K562 (cell line): ENCODE measurements around the gene NDUFAF3. TPM values are rescaled to one million over a fixed set of nuclear protein-coding genes. Genes with fewer than 3 reads are reported as not detected.

Experiments
- ATAC-seq: fragments of 200-7000 bp; cut with Tn5 transposase; 3 replicates; pipeline ENCODE4 v1.9.1; 2020; ENCODE audit warnings: moderate library complexity
- BruUV-seq: library from RNA; stranded (reverse); fragments of 400-500 nt; replicated peaks from 2 replicates; lab custom pipeline; 2021; lab: Mats Ljungman, UMichigan
- CTCF ChIA-PET: fragments of 300-600 bp; formaldehyde crosslinking; extraction: SDS; loops from one replicate; lab custom pipeline; 2021; ENCODE audit warnings: low intra/inter-chr PET ratio; lab: Yijun Ruan, JAX
- POLR2A ChIA-PET: fragments of 300-600, 350-650 bp; sonication (Branson Sonifier 250); formaldehyde crosslinking; extraction: SDS; loops from one replicate; lab custom pipeline; 2021; ENCODE audit warnings: antibody characterized with exemption, inconsistent platforms; lab: Yijun Ruan, JAX
- DNase-seq, 4 experiments: peaks; one replicate each; pipeline versions ENCODE4 v3.0.0 to v3.0.0-alpha.2; 2011 to 2018; ENCODE audit warnings: low spot score in 3 of 4, mixed read lengths in 3 of 4; ENCODE audit errors: extremely low read depth in 1 of 4
- FAIRE-seq: peaks from 2 replicates; lab custom pipeline; 2011; peaks lifted over from hg19 to GRCh38; lab: Jason Lieb, UNC
- H2AFZ ChIP-seq: 2 replicates; pipeline ENCODE4 v1.6.0; 2011; ENCODE audit warnings: low read depth, low read length, control low read depth, inconsistent platforms
- H3K27ac ChIP-seq: fragments of 200-600 bp; 3 replicates; pipeline ENCODE4 v1.8.0; 2011; ENCODE audit warnings: low read depth, mild to moderate bottlenecking, control low read depth, inconsistent platforms, low read length, moderate library complexity, mixed read lengths; ENCODE audit errors: extremely low read depth
- H3K27me3 ChIP-seq, 2 experiments: fragments of 300-600 bp in 1 of 2; 2 replicates in 1 of 2; 3 replicates in 1 of 2; pipeline versions ENCODE4 v1.6.0 to v1.8.0; 2011; ENCODE audit warnings: inconsistent platforms in 2 of 2, low read length in 2 of 2, mild to moderate bottlenecking in 1 of 2, mixed read lengths in 1 of 2, moderate library complexity in 1 of 2; ENCODE audit not compliant: control insufficient read depth in 2 of 2, insufficient read depth in 2 of 2
- H3K36me3 ChIP-seq: fragments of 300-600 bp; 3 replicates; pipeline ENCODE4 v1.8.0; 2011; ENCODE audit warnings: mild to moderate bottlenecking, low read length, inconsistent platforms; ENCODE audit not compliant: control insufficient read depth, insufficient read depth
- H3K4me1 ChIP-seq, 2 experiments: fragments of 200-600 bp in 1 of 2; replicated peaks in 1 of 2; 2 replicates in 1 of 2; 3 replicates in 1 of 2; pipeline versions ENCODE4 v1.5.1 to v1.8.0; 2011; ENCODE audit warnings: inconsistent platforms in 2 of 2, low read length in 2 of 2, mild to moderate bottlenecking in 1 of 2, mixed read lengths in 1 of 2, moderate library complexity in 1 of 2; ENCODE audit not compliant: control insufficient read depth in 2 of 2, insufficient read depth in 2 of 2
- H3K4me2 ChIP-seq: 2 replicates; pipeline ENCODE4 v1.6.1; 2011; ENCODE audit warnings: low read length, control low read depth, inconsistent platforms, mixed read lengths; ENCODE audit not compliant: insufficient read depth
- H3K4me3 ChIP-seq: fragments of 200-600 bp; sonication (generic), shearing (Covaris generic); 2 replicates; pipeline ENCODE4 v1.5.1; 2016; ENCODE audit warnings: control low read depth, inconsistent platforms
- H3K79me2 ChIP-seq: fragments of 200-600 bp; 3 replicates; pipeline ENCODE4 v1.8.0; 2011; ENCODE audit warnings: low read length, inconsistent platforms; ENCODE audit not compliant: control insufficient read depth, insufficient read depth
- H3K9ac ChIP-seq, 2 experiments: 2 replicates each; pipeline versions ENCODE4 v1.6.0 to v1.6.1; 2011; ENCODE audit warnings: low read depth in 2 of 2, low read length in 2 of 2, control low read depth in 1 of 2, inconsistent platforms in 1 of 2, mild to moderate bottlenecking in 1 of 2, mixed read lengths in 1 of 2; ENCODE audit not compliant: insufficient read depth in 1 of 2
- H3K9me1 ChIP-seq: one replicate; pipeline ENCODE4 v1.6.0; 2011; ENCODE audit warnings: inconsistent platforms, mild to moderate bottlenecking, low read length, moderate library complexity; ENCODE audit not compliant: control insufficient read depth, insufficient read depth
- H3K9me3 ChIP-seq: replicated peaks from 2 replicates; pipeline ENCODE4 v1.5.1; 2011; ENCODE audit warnings: low read depth, low read length, inconsistent platforms; ENCODE audit not compliant: control insufficient read depth, insufficient read depth
- H4K20me1 ChIP-seq: replicated peaks from 2 replicates; pipeline ENCODE4 v1.6.1; 2011; ENCODE audit warnings: low read length, inconsistent platforms, mixed read lengths; ENCODE audit not compliant: control insufficient read depth, insufficient read depth
- ATF1 ChIP-seq, 2 experiments: fragments of 450-650 bp in 1 of 2; IDR thresholded peaks; 2 replicates each; pipeline ENCODE4 v1.6.1; 2016; ENCODE audit warnings: missing compliant biosample characterization in 1 of 2, missing genetic modification characterization in 1 of 2
- BDP1 ChIP-seq: IDR thresholded peaks from 3 replicates; pipeline ENCODE4 v1.6.1; 2011; ENCODE audit not compliant: insufficient read length, insufficient read depth
- CBX8 ChIP-seq: fragments of 200-600 bp; sonication (generic); IDR thresholded peaks from 2 replicates; pipeline ENCODE4 v1.6.1; 2012; ENCODE audit warnings: borderline replicate concordance, mixed run types, low read depth, mild to moderate bottlenecking, moderate library complexity, mixed read lengths, low read length, control low read depth, inconsistent platforms; ENCODE audit not compliant: poor library complexity, severe bottlenecking; ENCODE audit errors: extremely low read depth
- CEBPZ ChIP-seq: fragments of 150-350 bp; IDR thresholded peaks from 2 replicates; pipeline ENCODE4 v1.6.1; 2014; ENCODE audit warnings: low read depth, mild to moderate bottlenecking, low read length, borderline replicate concordance
- E2F3 ChIP-seq: fragments of 250-450 bp; sonication (Bioruptor Pico); IDR thresholded peaks from 2 replicates; pipeline ENCODE4 v1.4.0; 2020; ENCODE audit warnings: mild to moderate bottlenecking
- HDAC3 ChIP-seq: fragments of 450-650 bp; IDR thresholded peaks from 2 replicates; pipeline ENCODE4 v1.6.1; 2018; ENCODE audit warnings: borderline replicate concordance, mild to moderate bottlenecking, moderate library complexity; ENCODE audit not compliant: partially characterized antibody
- KLF6 ChIP-seq: fragments of 250-450 bp; sonication (Bioruptor Pico); IDR thresholded peaks from 2 replicates; pipeline ENCODE4 v1.4.0; 2020; ENCODE audit warnings: mild to moderate bottlenecking, moderate library complexity, borderline replicate concordance
- MBD1 ChIP-seq: fragments of 250-450 bp; sonication (Bioruptor Pico); IDR thresholded peaks from 2 replicates; pipeline ENCODE4 v1.8.0; 2022; ENCODE audit warnings: inconsistent platforms
- MTA1 ChIP-seq: fragments of 450-650 bp; IDR thresholded peaks from 2 replicates; pipeline ENCODE4 v1.6.1; 2017; ENCODE audit warnings: borderline replicate concordance
- RBBP5 ChIP-seq: fragments of 200-600 bp; sonication (generic); IDR thresholded peaks from 2 replicates; pipeline ENCODE4 v1.6.1; 2012; ENCODE audit warnings: borderline replicate concordance, mild to moderate bottlenecking, low read length, control low read depth, inconsistent platforms; ENCODE audit not compliant: insufficient read depth, poor library complexity, severe bottlenecking
- SAFB ChIP-seq: fragments of 200-400 bp; formaldehyde crosslinking; IDR thresholded peaks from 2 replicates; pipeline ENCODE4 v1.6.1; 2017; ENCODE audit warnings: low read depth, low read length, borderline replicate concordance
- SRSF1 ChIP-seq: fragments of 200-400 bp; formaldehyde crosslinking; IDR thresholded peaks from 2 replicates; pipeline ENCODE4 v1.6.1; 2017; ENCODE audit warnings: mild to moderate bottlenecking, low read depth, low read length, moderate library complexity
- U2AF1 ChIP-seq: fragments of 200-400 bp; formaldehyde crosslinking; optimal IDR thresholded peaks from 2 replicates; pipeline ENCODE3; 2017; ENCODE audit warnings: mild to moderate bottlenecking, low read depth, low read length, moderate library complexity
- ZNF347 ChIP-seq: fragments of 450-650 bp; formaldehyde crosslinking; IDR thresholded peaks from 2 replicates; pipeline ENCODE4 v1.4.0; 2020; ENCODE audit warnings: low read depth, mild to moderate bottlenecking, moderate library complexity
- ZZZ3 ChIP-seq: fragments of 450-650 bp; IDR thresholded peaks from 2 replicates; pipeline ENCODE4 v1.6.1; 2016; ENCODE audit warnings: antibody characterized with exemption, mild to moderate bottlenecking, moderate library complexity
- WGBS: fragments of 100-300 bp; shearing (Covaris generic); methylation state at CpG from one replicate; pipeline ENCODE4 v1.1.6; 2016; ENCODE audit warnings: low coverage, mixed read lengths; ENCODE audit not compliant: insufficient coverage; ENCODE audit errors: missing lambda C conversion rate; 5-methylcytosine and 5-hydroxymethylcytosine counted together
- in situ Hi-C: fragments of 300-500 bp; cut with MboI; formaldehyde crosslinking; loops from 4 replicates; pipeline ENCODE4 v1.15.0; 2018; ENCODE audit warnings: inconsistent platforms, mixed read lengths
- intact Hi-C: fragments of 100-400 bp; cut with micrococcal nuclease; formaldehyde crosslinking; loops from 2 replicates; pipeline ENCODE4 v1.14.2; 2022
- polyA plus RNA-seq, 8 experiments: library from polyadenylated mRNA; depleted of rRNA in 4 of 8; stranded (reverse) in 5 of 8; unstranded in 3 of 8; fragments of >200 nt; fragmentation: Nextera tagmentation in 2 of 8; fragmentation: Illumina TruSeq in 1 of 8; extraction: Ambion mirVana in 2 of 8; extraction: Trizol in 1 of 8; gene quantifications; 2 replicates each; pipeline versions ENCODE4 v1.2.1 to v1.2.3, GENCODE V29; 2011 to 2014; ENCODE audit warnings: inconsistent platforms in 1 of 8, missing spikeins in 1 of 8
- total RNA-seq, 7 experiments: library from RNA; depleted of rRNA in 6 of 7; stranded (reverse); fragments of >200 nt in 6 of 7; fragmentation: Illumina TruSeq in 2 of 7; extraction: Trizol in 2 of 7; gene quantifications; 2 replicates each; pipeline versions ENCODE4 v1.2.1 to v1.2.3, GENCODE V29; 2011 to 2021; ENCODE audit warnings: low replicate concordance in 1 of 7

NDUFAF3 gene
- total and polyA plus RNA-seq, 9 of the 15 experiments (the other 6 are each of a cell fraction or from before 2014, with no cell fraction given) = 17.0 to 127 (median 36.3) TPM

GRCh38 chr3:49020330-49021212, 1.4 kb upstream of the NDUFAF3 start:
- Histone ChIP-seq H2AFZ (no peak overlapping the region; the same call in 1 of the 2 replicates), H3K27me3 (no peaks in the 10 kb centered on the region), H4K20me1 (peaks cover 14% of the 10 kb centered on the region), H3K79me2 (peaks cover 75% of the 10 kb centered on the region), H3K9ac (peak overlapping the region; percentile 98 to 99), H3K9me1 (peaks cover 8% of the 10 kb centered on the region), H3K4me1 (peaks cover 8 to 64% of the 10 kb centered on the region in 2 experiments; a peak in 4 of 5 replicates), H3K9me3 (no peaks in the 10 kb centered on the region), H3K27ac (peak overlapping the region; percentile 99), H3K36me3 (peaks cover 42% of the 10 kb centered on the region; the same call in 2 of the 3 replicates), H3K4me3 (peak overlapping the region; percentile 74), H3K4me2 (peak overlapping the region; percentile 92)
- intact Hi-C loops = loop anchor here (10.0 kb wide), 1 partner anchor 144 kb away; the partner anchor contains the start of gene CCDC71
- in situ Hi-C loops = no loop called here
- TSS peak; percentile 82 for BruUV-seq
- DNase-seq (peak; percentile 38 to 56 (median 46)), ATAC-seq (peak; percentile 11), FAIRE-seq (peak; percentile 83)
- POLR2A ChIA-PET = interaction anchor here (0.5 to 8.4 kb wide), 10 partner anchors 8 to 451 kb away, joined by 3 to 104 read pairs (median 7); partner anchors contain the start of genes ARIH2, IMPDH2, QRICH1 and WDR6
- CTCF ChIA-PET = no interaction called here
- 0% methylated on average over 38 of the region's 51 CpGs for WGBS
- TF ChIP-seq CBX8 (no peak), ZNF347 (CRISPR knock-in tag) (no peak), SRSF1 (no peak), ATF1 (CRISPR knock-in tag; IDR thresholded peaks at IDR 0.05) (no peak), ATF1 (tag; IDR thresholded peaks at IDR 0.05) (peak; percentile 13; the same call in 1 of the 2 replicates), E2F3 (0 out of 2 replicates have a peak, but pooled peaks have one; percentile 36), CEBPZ (no peak), HDAC3 (no peak), ZZZ3 (no peak), BDP1 (no peak), U2AF1 (no peak), SAFB (peak; percentile 73; the same call in 1 of the 2 replicates), RBBP5 (peak; percentile 23), MBD1 (CRISPR knock-in tag) (no peak), KLF6 (CRISPR knock-in tag) (no peak), MTA1 (no peak)
